Endothelial cell of umbilical vein (primary cell): ENCODE measurements around the gene NGLY1. TPM values are rescaled to one million over a fixed set of nuclear protein-coding genes. Genes with fewer than 3 reads are reported as not detected.

Source experiments
- BruUV-seq: library from RNA; stranded (reverse); fragments of 400-500 nt; replicated peaks from 2 replicates; lab custom pipeline; 2021; lab: Mats Ljungman, UMichigan
- CTCF ChIA-PET: fragments of 300-600, 350-600 bp; sonication (Branson Sonifier 250); formaldehyde crosslinking; loops from one replicate; lab custom pipeline; 2021; ENCODE audit warnings: antibody characterized with exemption, inconsistent platforms; lab: Charles Lee
- POLR2A ChIA-PET: fragments of 300-600, 350-600 bp; sonication (Branson Sonifier 250); formaldehyde crosslinking; loops from one replicate; lab custom pipeline; 2021; ENCODE audit warnings: antibody characterized with exemption, inconsistent platforms; lab: Charles Lee
- DNase-seq: peaks from one replicate; pipeline ENCODE4 v3.0.0-alpha.2; 2011; ENCODE audit warnings: low read depth, low spot score
- FAIRE-seq: peaks from 2 replicates; lab custom pipeline; 2011; peaks lifted over from hg19 to GRCh38; lab: Jason Lieb, UNC
- H2AFZ ChIP-seq: 2 replicates; pipeline ENCODE4 v1.6.0; 2012; ENCODE audit warnings: low read depth, low read length, control low read depth, inconsistent platforms
- H3K27ac ChIP-seq: 2 replicates; pipeline ENCODE4 v1.5.1; 2011; ENCODE audit warnings: low read depth, mild to moderate bottlenecking, control low read depth, low read length, moderate library complexity; ENCODE audit not compliant: insufficient read depth
- H3K27me3 ChIP-seq, 2 experiments: 2 replicates each; pipeline versions ENCODE4 v1.6.0 to v1.6.1; 2011; ENCODE audit warnings: low read length in 2 of 2, mixed read lengths in 1 of 2; ENCODE audit not compliant: control insufficient read depth in 2 of 2, insufficient read depth in 2 of 2
- H3K36me3 ChIP-seq, 2 experiments: 2 replicates in 1 of 2; 3 replicates in 1 of 2; pipeline ENCODE4 v1.5.1; 2011; ENCODE audit warnings: low read length in 2 of 2, mild to moderate bottlenecking in 1 of 2, moderate library complexity in 1 of 2; ENCODE audit not compliant: control insufficient read depth in 2 of 2, insufficient read depth in 2 of 2; ENCODE audit errors: extremely low read depth in 1 of 2
- H3K4me1 ChIP-seq: 3 replicates; pipeline ENCODE4 v1.5.1; 2011; ENCODE audit warnings: mild to moderate bottlenecking, low read length; ENCODE audit not compliant: control insufficient read depth, insufficient read depth; ENCODE audit errors: extremely low read depth
- H3K4me2 ChIP-seq: 2 replicates; pipeline ENCODE4 v1.6.1; 2011; ENCODE audit warnings: low read length, control low read depth, mixed read lengths; ENCODE audit not compliant: insufficient read depth
- H3K4me3 ChIP-seq, 3 experiments: fragments of 200-600 bp in 1 of 3; sonication (generic), shearing (Covaris generic) in 1 of 3; replicated peaks in 1 of 3; 2 replicates each; pipeline ENCODE4 v1.5.1; 2011 to 2016; ENCODE audit warnings: control low read depth in 3 of 3, low read length in 3 of 3, mild to moderate bottlenecking in 2 of 3, inconsistent platforms in 1 of 3, low read depth in 1 of 3, moderate library complexity in 1 of 3; ENCODE audit not compliant: insufficient read depth in 1 of 3
- H3K79me2 ChIP-seq: 2 replicates; pipeline ENCODE4 v1.6.0; 2012; ENCODE audit warnings: low read length, inconsistent platforms; ENCODE audit not compliant: control insufficient read depth, insufficient read depth
- H3K9ac ChIP-seq: replicated peaks from 2 replicates; pipeline ENCODE3; 2011; ENCODE audit warnings: low read length, control low read depth; ENCODE audit not compliant: insufficient read depth; ENCODE audit errors: extremely low read depth
- H3K9me1 ChIP-seq: replicated peaks from 3 replicates; pipeline ENCODE4 v1.6.0; 2011; ENCODE audit warnings: mild to moderate bottlenecking, low read length; ENCODE audit not compliant: control insufficient read depth, insufficient read depth; ENCODE audit errors: extremely low read depth
- H3K9me3 ChIP-seq: replicated peaks from 2 replicates; pipeline ENCODE4 v1.5.1; 2012; ENCODE audit warnings: low read length, inconsistent platforms; ENCODE audit not compliant: control insufficient read depth, insufficient read depth
- H4K20me1 ChIP-seq: replicated peaks from 2 replicates; pipeline ENCODE3; 2011; ENCODE audit warnings: mild to moderate bottlenecking, low read length; ENCODE audit not compliant: control insufficient read depth, insufficient read depth; ENCODE audit errors: extremely low read depth
- EZH2 ChIP-seq: IDR thresholded peaks from 2 replicates; pipeline ENCODE4 v1.6.1; 2012; ENCODE audit warnings: borderline replicate concordance, low read depth, mild to moderate bottlenecking, moderate library complexity, low read length, inconsistent platforms; ENCODE audit not compliant: severe bottlenecking
- FOS ChIP-seq: IDR thresholded peaks from 2 replicates; pipeline ENCODE4 v1.6.1; 2011; ENCODE audit warnings: mild to moderate bottlenecking, low read length, moderate library complexity, borderline replicate concordance; ENCODE audit not compliant: insufficient read depth
- GATA2 ChIP-seq: IDR thresholded peaks from 2 replicates; pipeline ENCODE4 v1.7.0; 2011; ENCODE audit warnings: low read depth, mild to moderate bottlenecking, moderate library complexity, mixed read lengths, low read length; ENCODE audit not compliant: insufficient read length, insufficient read depth
- JUN ChIP-seq: IDR thresholded peaks from 2 replicates; pipeline ENCODE4 v1.6.1; 2011; ENCODE audit warnings: borderline replicate concordance, low read depth; ENCODE audit not compliant: insufficient read length, insufficient read depth
- MYC ChIP-seq: IDR thresholded peaks from one replicate; pipeline ENCODE4 v1.6.1; 2011; ENCODE audit warnings: mild to moderate bottlenecking, low read depth, low read length
- POLR2A ChIP-seq: IDR thresholded peaks from 2 replicates; pipeline ENCODE4 v1.6.1; 2012; ENCODE audit warnings: low read depth, mild to moderate bottlenecking, control low read depth, low read length
- POLR2AphosphoS5 ChIP-seq: IDR thresholded peaks from 2 replicates; pipeline ENCODE4 v1.6.1; 2012; ENCODE audit warnings: low read depth, mild to moderate bottlenecking, control low read depth, low read length, moderate library complexity; ENCODE audit not compliant: insufficient read depth
- dilution Hi-C: fragments of 300-500 bp; cut with MboI; formaldehyde crosslinking; loops from one replicate; pipeline ENCODE4 v1.15.0; 2019; ENCODE audit warnings: low sequenced_read_pairs; ENCODE audit not compliant: extremely low pct_ligation_motif_present
- intact Hi-C: fragments of 100-400 bp; cut with micrococcal nuclease; formaldehyde crosslinking; loops from one replicate; pipeline ENCODE4 v1.10.0; 2022
- polyA plus RNA-seq, 4 experiments: library from polyadenylated mRNA; depleted of rRNA in 3 of 4; stranded (reverse) in 3 of 4; unstranded in 1 of 4; fragments of >200 nt; gene quantifications; 2 replicates each; pipeline versions ENCODE4 v1.2.1 to v1.2.3, GENCODE V29; 2011 to 2012; ENCODE audit warnings: missing spikeins in 1 of 4
- total RNA-seq: library from RNA; stranded (reverse); gene quantifications from 2 replicates; pipeline ENCODE4 v1.2.3, GENCODE V29; 2021
- TF ChIP-seq, protein P1 (sequence below): IDR thresholded peaks from 2 replicates; pipeline ENCODE4 v1.6.1; 2011; ENCODE audit not compliant: insufficient read depth, insufficient read length
- TF ChIP-seq, protein P2 (sequence below), 2 donors: IDR thresholded peaks; 1 replicate in 1 of 2; 2 replicates in 1 of 2; pipeline ENCODE4 v1.5.1; 2011; ENCODE audit warnings: low read length in 2 of 2, mild to moderate bottlenecking in 2 of 2, moderate library complexity in 2 of 2, control low read depth in 1 of 2, inconsistent platforms in 1 of 2, low read depth in 1 of 2; ENCODE audit not compliant: insufficient read depth in 1 of 2; ENCODE audit errors: extremely low read depth in 1 of 2

Gene NGLY1
- total and polyA plus RNA-seq, 2 donors (not counting 3 experiments of a cell fraction or from before 2014, with no cell fraction given) = 5.3 to 29.6 TPM

DNA sequence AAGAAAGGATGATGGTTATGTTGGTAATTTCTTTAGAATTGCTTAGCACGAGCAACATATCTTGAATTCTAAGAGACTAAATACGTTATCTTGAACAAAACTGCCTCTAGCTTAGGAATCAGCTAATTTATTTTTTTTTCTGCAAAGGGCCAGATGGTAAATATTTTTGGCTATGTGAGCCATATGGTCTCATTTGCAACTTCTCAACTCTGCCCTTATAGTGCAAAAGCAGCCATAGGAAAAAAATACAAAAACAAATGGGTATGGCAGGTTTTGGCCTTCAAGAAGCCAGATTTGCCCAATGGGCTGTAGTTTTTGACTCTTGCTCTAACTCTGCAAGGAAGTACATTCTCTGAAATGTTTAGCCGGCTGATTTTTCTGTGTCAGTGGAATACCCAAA lies 18.5 kb upstream of the NGLY1 start:
- no TSS peak for BruUV-seq
- ChIA-PET CTCF (no interaction called here), POLR2A (no interaction called here)
- Histone ChIP-seq H3K4me3 (no peak overlapping the region), H3K4me2 (no peak overlapping the region), H3K79me2 (no peaks in the 10 kb centered on the region), H4K20me1 (no peaks in the 10 kb centered on the region), H2AFZ (no peak overlapping the region), H3K36me3 (no peaks in the 10 kb centered on the region), H3K9ac (no peak overlapping the region), H3K4me1 (no peaks in the 10 kb centered on the region), H3K9me3 (no peaks in the 10 kb centered on the region), H3K27ac (no peak overlapping the region), H3K27me3 (peaks cover 2 to 3% of the 10 kb centered on the region in 2 experiments), H3K9me1 (no peaks in the 10 kb centered on the region)
- no peak for DNase-seq
- intact Hi-C loops (no loop called here), dilution Hi-C loops (no loop called here)
- FAIRE-seq = no peak
- TF ChIP-seq FOS (no peak), POLR2AphosphoS5 (no peak), EZH2 (no peak), GATA2 (no peak), MYC (no peak), JUN (no peak), POLR2A (no peak)
- TF ChIP-seq, protein P1, sequence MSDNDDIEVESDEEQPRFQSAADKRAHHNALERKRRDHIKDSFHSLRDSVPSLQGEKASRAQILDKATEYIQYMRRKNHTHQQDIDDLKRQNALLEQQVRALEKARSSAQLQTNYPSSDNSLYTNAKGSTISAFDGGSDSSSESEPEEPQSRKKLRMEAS = no peak
- TF ChIP-seq, protein P2, sequence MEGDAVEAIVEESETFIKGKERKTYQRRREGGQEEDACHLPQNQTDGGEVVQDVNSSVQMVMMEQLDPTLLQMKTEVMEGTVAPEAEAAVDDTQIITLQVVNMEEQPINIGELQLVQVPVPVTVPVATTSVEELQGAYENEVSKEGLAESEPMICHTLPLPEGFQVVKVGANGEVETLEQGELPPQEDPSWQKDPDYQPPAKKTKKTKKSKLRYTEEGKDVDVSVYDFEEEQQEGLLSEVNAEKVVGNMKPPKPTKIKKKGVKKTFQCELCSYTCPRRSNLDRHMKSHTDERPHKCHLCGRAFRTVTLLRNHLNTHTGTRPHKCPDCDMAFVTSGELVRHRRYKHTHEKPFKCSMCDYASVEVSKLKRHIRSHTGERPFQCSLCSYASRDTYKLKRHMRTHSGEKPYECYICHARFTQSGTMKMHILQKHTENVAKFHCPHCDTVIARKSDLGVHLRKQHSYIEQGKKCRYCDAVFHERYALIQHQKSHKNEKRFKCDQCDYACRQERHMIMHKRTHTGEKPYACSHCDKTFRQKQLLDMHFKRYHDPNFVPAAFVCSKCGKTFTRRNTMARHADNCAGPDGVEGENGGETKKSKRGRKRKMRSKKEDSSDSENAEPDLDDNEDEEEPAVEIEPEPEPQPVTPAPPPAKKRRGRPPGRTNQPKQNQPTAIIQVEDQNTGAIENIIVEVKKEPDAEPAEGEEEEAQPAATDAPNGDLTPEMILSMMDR (IDR thresholded peaks at IDR 0.05; ENCODE audit: extremely low read depth in 1 of 2, insufficient read depth in 1 of 2, low read depth in 1 of 2, low read length in 2 of 2) = no peak
